Thymus (tissue), 2 donors: ENCODE data around the gene TSHZ1. TPM values are rescaled to one million over a fixed set of nuclear protein-coding genes. Genes with fewer than 3 reads are reported as not detected.

Experiments
- polyA plus RNA-seq: library from polyadenylated mRNA; stranded (reverse); fragments of 200-250 nt; gene quantifications from one replicate; pipeline ENCODE4 v1.2.3, GENCODE V29; 2013
- total RNA-seq: library from RNA; stranded (reverse); fragments of 120-200 nt; gene quantifications from one replicate; pipeline ENCODE4 v1.2.4, GENCODE V29; 2013
- donor health status: healthy.

The TSHZ1 gene
- total and polyA plus RNA-seq, 2 donors, result 7.4 to 10.2 TPM

Other genes starting within 250 kb of the TSHZ1 start
- gene PTGR3, start 1.7 kb upstream of the TSHZ1 start, total RNA-seq, result 7.8 TPM
- gene PTGR3, start 1.7 kb upstream of the TSHZ1 start, polyA plus RNA-seq, result 18.2 TPM
- gene SMIM21, start 216.9 kb downstream of the TSHZ1 start, total RNA-seq, result not detected
- 0.02 TPM for gene SMIM21, start 216.9 kb downstream of the TSHZ1 start, polyA plus RNA-seq